GM12801 (cell line): ENCODE data around the gene KNCN.

Source experiments
- TF ChIP-seq, protein P1 (sequence below): IDR thresholded peaks from one replicate; pipeline ENCODE4 v1.5.1; 2011; ENCODE audit warnings: control low read depth; ENCODE audit not compliant: insufficient read length; ENCODE audit errors: extremely low read depth

KNCN gene

DNA sequence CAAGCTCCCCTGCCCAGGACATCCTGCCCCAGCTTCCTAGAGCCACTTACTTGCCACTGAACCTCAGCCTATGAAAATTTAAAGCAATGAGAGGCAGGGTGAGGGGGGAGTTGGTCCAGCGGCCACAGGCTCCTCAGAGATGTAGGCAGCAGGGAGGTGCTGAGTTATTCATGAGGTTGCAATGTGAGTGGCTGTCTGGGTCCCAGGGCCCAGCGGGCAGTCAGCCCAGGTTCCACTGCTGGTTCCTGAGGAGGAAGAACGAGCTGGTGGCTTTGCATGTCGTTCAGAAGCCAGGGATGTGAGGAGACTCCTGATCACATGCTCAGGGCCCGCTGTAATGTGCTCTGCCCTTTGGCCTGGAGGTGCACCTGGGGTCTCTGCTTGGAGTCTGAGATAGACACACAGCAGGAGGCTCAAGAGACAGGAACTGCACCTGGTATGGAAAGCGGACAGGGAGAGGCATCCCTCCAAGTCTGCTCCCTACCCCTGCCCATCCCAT is at the start of gene KNCN:
Gene KNCN, minus strand, starts transcription at position 51 of the 499 bp plus-strand sequence. CDS start 432 bp downstream, outside the sequence.
- TF ChIP-seq, protein P1, sequence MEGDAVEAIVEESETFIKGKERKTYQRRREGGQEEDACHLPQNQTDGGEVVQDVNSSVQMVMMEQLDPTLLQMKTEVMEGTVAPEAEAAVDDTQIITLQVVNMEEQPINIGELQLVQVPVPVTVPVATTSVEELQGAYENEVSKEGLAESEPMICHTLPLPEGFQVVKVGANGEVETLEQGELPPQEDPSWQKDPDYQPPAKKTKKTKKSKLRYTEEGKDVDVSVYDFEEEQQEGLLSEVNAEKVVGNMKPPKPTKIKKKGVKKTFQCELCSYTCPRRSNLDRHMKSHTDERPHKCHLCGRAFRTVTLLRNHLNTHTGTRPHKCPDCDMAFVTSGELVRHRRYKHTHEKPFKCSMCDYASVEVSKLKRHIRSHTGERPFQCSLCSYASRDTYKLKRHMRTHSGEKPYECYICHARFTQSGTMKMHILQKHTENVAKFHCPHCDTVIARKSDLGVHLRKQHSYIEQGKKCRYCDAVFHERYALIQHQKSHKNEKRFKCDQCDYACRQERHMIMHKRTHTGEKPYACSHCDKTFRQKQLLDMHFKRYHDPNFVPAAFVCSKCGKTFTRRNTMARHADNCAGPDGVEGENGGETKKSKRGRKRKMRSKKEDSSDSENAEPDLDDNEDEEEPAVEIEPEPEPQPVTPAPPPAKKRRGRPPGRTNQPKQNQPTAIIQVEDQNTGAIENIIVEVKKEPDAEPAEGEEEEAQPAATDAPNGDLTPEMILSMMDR: no peak

DNA sequence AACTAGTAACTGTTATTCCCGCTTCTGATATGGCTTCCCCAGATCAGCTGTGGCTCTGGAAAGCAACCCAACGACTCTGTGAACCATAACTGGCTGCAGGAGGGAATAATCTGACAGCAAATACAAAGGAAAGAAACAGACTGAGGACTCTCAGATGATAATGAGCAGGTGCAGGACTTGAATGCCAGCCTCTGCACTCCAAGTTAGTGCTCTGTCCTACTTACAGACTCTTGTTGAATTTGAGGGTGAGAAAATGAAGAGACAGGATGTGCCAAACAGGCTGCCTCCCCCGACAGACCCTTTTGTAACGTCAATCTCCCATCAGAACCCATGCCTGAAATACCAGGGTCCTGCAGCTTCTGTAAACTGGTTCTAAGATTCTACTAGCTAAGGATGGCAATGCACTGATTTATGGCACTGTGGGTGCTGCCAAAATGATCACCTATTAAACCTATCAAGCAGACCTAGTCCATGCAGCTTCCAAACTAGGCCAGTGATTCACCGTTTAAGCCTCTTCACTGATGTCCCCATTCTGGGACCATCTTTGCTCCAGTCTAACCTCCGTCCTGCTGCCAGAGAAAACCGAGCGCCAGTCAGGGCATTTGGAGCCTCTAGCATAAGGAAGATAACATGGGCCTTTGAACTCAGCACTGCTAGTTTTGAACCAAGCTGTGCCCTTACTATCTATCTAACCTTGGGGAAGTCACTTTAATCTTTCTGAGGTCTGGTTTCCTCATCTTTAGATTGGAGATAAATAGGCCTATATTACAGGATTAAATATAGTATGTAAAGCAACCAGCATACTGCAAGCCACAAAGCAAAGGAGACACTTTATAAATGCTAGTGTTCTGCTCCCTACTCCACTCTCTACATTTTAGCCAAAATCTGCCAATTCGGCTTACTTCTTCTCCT is 47.9 kb upstream of the KNCN start:
- TF ChIP-seq, protein P1: no peak

DNA sequence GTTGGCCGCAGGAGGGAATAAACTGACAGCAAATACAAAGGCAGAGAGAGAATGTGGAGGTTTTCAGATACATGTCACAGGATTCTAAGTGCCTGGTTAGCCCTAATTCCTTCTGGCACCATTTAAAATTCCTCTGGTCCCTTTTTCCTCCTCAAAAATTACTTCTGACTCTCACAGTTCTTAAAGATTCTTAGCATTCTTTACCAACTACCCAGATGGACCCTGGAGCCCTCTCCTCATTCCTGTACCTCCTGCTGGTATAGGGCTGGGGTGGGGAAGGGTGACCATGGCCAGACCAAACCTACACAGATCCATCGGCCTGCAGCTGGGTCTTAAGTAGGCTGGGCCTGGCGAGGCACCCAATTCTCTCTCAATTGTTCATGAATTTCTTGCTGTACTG is 45.4 kb upstream of the KNCN start:
- TF ChIP-seq, protein P1: no peak

DNA sequence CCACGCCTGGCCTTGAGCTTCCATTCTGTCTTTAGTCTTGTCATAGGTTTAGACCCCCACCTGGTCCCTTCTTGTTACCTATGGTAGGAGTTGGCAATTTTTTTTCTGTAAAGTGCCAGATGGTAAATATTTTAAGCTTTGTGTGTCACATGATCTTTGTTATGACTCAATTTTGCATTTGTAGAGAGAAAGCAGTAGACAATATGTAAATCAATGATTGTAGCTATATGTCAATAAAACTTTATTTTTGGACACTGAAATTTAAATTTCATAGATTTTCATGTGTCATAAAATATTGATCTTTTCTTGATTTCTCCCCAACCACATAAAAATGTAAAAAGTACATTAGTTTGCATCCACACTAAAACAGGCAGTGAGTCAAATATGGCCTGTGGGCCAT is 44.6 kb upstream of the KNCN start:
- TF ChIP-seq, protein P1: no peak

DNA sequence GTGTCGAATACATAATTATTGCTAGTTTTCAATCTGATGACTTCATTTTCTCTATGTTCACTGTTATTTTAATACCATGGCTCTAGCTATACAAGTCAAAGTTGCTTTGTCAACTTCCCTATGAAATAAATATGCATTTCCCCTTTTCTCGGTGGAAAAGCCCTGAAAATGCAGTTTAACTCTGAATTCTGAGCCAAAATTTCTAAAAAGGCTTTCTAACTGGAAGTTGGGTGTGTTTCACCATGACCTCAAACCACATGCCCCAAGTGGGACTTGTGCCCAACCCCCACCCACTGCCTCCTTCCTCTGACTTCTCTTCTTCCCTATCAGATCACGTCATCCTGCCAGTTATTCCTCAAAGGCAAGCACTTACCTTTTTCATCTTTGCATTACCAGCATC is 43.7 kb upstream of the KNCN start:
- TF ChIP-seq, protein P1: no peak

DNA sequence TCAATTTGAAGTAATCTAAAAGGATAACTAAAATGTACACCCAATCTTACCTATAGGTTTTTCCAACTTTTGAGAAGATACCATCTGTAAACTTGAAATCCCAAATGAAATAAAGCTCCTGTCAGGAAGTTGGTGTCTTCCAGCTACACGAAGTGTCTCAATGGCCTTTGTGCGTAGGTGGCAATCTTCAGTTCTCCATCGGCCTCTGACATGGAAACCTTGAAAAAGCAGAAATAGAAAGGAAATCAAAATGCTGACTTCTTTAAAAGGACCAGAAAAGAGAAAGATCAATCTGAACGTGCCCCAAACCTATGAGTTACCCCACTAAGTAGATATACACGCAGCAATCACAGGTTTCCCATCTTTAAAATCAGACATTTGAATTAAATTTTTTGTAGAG is 42.6 kb upstream of the KNCN start:
- TF ChIP-seq, protein P1: no peak

DNA sequence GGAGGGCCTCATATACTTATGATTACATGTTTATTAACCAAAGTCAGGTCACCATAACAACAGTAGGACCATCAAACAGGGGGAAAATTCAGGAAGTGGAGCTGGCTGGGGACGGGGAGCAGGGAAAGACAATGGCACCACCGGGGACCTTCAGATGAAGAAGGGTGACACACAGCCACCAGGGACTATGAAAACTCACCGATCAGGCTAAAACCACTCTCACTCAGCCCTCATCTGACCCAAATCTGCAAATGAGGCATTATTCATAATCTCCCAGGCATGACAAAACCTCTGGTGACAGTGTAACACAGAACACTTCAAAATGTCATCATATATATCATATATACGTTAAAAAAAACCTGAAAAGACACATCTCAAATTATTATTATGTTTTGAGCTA is 41.4 kb upstream of the KNCN start:
- TF ChIP-seq, protein P1: no peak
